ENCODE measurements around the gene ABCA5.

GRCh38 chr17:69344939-69345338 lies 18.0 kb upstream of the ABCA5 start:
- TF ChIP-seq EZH2phosphoT487 (IDR thresholded peaks at IDR 0.05; ENCODE audit: insufficient read depth, low read depth) (no peak), EZH2 (IDR thresholded peaks at IDR 0.05; ENCODE audit: insufficient read depth, poor library complexity, severe bottlenecking) (no peak)
